H9 (cell line): Measurements from ENCODE around the gene TPM3. TPM values are rescaled to one million over a fixed set of nuclear protein-coding genes. Genes with fewer than 3 reads are reported as not detected.

Experiments
- DNase-seq: peaks from one replicate; pipeline ENCODE4 v3.0.0-alpha.2; 2017
- H2AFZ ChIP-seq: one replicate; pipeline ENCODE4 v1.6.1; 2013; ENCODE audit warnings: mild to moderate bottlenecking, low read length, control low read depth, moderate library complexity
- H2AK5ac ChIP-seq: 2 replicates; pipeline ENCODE4 v1.6.1; 2013; ENCODE audit warnings: low read length, control low read depth, mixed read lengths; ENCODE audit not compliant: insufficient read length
- H2BK120ac ChIP-seq: one replicate; pipeline ENCODE4 v1.6.1; 2013; ENCODE audit warnings: low read depth, mild to moderate bottlenecking, low read length, control low read depth, inconsistent platforms; ENCODE audit not compliant: poor library complexity, severe bottlenecking
- H2BK12ac ChIP-seq: 2 replicates; pipeline ENCODE4 v1.6.1; 2013; ENCODE audit warnings: low read length, control low read depth, mixed read lengths, low read depth; ENCODE audit not compliant: insufficient read length
- H2BK15ac ChIP-seq: 2 replicates; pipeline ENCODE4 v1.6.1; 2013; ENCODE audit warnings: low read depth, low read length, control low read depth
- H2BK20ac ChIP-seq: one replicate; pipeline ENCODE4 v1.6.1; 2013; ENCODE audit warnings: low read depth, mild to moderate bottlenecking, low read length, control low read depth, inconsistent platforms; ENCODE audit not compliant: poor library complexity, severe bottlenecking
- H2BK5ac ChIP-seq: 2 replicates; pipeline ENCODE4 v1.6.1; 2013; ENCODE audit warnings: low read length, control low read depth, mixed read lengths; ENCODE audit not compliant: insufficient read length
- H3K14ac ChIP-seq: 2 replicates; pipeline ENCODE4 v1.6.1; 2013; ENCODE audit warnings: low read length, control low read depth; ENCODE audit not compliant: insufficient read depth
- H3K18ac ChIP-seq: 2 replicates; pipeline ENCODE4 v1.6.1; 2013; ENCODE audit warnings: low read depth, mild to moderate bottlenecking, mixed read lengths, low read length, control low read depth; ENCODE audit not compliant: insufficient read length
- H3K23ac ChIP-seq: 2 replicates; pipeline ENCODE4 v1.6.1; 2013; ENCODE audit warnings: low read length, control low read depth, mixed read lengths, low read depth; ENCODE audit not compliant: insufficient read length
- H3K23me2 ChIP-seq: 2 replicates; pipeline ENCODE4 v1.6.1; 2013; ENCODE audit warnings: low read depth, mild to moderate bottlenecking, mixed read lengths, low read length, control low read depth; ENCODE audit not compliant: insufficient read length, poor library complexity, severe bottlenecking
- H3K27ac ChIP-seq: 2 replicates; pipeline ENCODE4 v1.5.1; 2013; ENCODE audit warnings: low read length, control low read depth, mixed read lengths, low read depth; ENCODE audit not compliant: insufficient read length
- H3K27me3 ChIP-seq: 2 replicates; pipeline ENCODE4 v1.6.1; 2013; ENCODE audit warnings: low read length, control low read depth, inconsistent platforms; ENCODE audit not compliant: insufficient read depth
- H3K4ac ChIP-seq: 2 replicates; pipeline ENCODE4 v1.6.1; 2013; ENCODE audit warnings: low read depth, mild to moderate bottlenecking, control low read depth, inconsistent platforms, low read length, moderate library complexity
- H3K4me1 ChIP-seq: 2 replicates; pipeline ENCODE4 v1.6.1; 2013; ENCODE audit warnings: low read length, control low read depth, inconsistent platforms; ENCODE audit not compliant: insufficient read depth
- H3K4me2 ChIP-seq: 2 replicates; pipeline ENCODE4 v1.6.1; 2013; ENCODE audit warnings: low read length, control low read depth, mixed read lengths; ENCODE audit not compliant: insufficient read length, insufficient read depth
- H3K56ac ChIP-seq: 2 replicates; pipeline ENCODE4 v1.6.1; 2013; ENCODE audit warnings: low read depth, mild to moderate bottlenecking, mixed read lengths, low read length, control low read depth; ENCODE audit not compliant: insufficient read length
- H3K79me1 ChIP-seq: 2 replicates; pipeline ENCODE4 v1.6.1; 2013; ENCODE audit warnings: low read depth, mild to moderate bottlenecking, moderate library complexity, low read length, control low read depth, inconsistent platforms; ENCODE audit not compliant: insufficient read depth, poor library complexity, severe bottlenecking
- H3K79me2 ChIP-seq: 2 replicates; pipeline ENCODE4 v1.6.1; 2013; ENCODE audit warnings: low read length, control low read depth, inconsistent platforms; ENCODE audit not compliant: insufficient read depth
- H3K9ac ChIP-seq: 2 replicates; pipeline ENCODE4 v1.6.1; 2013; ENCODE audit warnings: low read length, control low read depth, mixed read lengths; ENCODE audit not compliant: insufficient read length; ENCODE audit errors: extremely low read depth
- H3K9me3 ChIP-seq: one replicate; pipeline ENCODE4 v1.6.1; 2013; ENCODE audit warnings: low read depth, low read length, inconsistent platforms; ENCODE audit not compliant: control insufficient read depth
- H3T11ph ChIP-seq: one replicate; pipeline ENCODE4 v1.6.1; 2013; ENCODE audit warnings: mild to moderate bottlenecking, low read length, control low read depth, inconsistent platforms
- H4K20me1 ChIP-seq: one replicate; pipeline ENCODE4 v1.6.1; 2013; ENCODE audit not compliant: control insufficient read depth, insufficient read length, insufficient read depth
- H4K5ac ChIP-seq: 2 replicates; pipeline ENCODE4 v1.6.1; 2013; ENCODE audit warnings: low read depth, mild to moderate bottlenecking, mixed read lengths, low read length, control low read depth; ENCODE audit not compliant: insufficient read length
- H4K8ac ChIP-seq: replicated peaks from 2 replicates; pipeline ENCODE4 v1.6.1; 2013; ENCODE audit warnings: low read length, control low read depth, mixed read lengths, low read depth; ENCODE audit not compliant: insufficient read length
- H4K91ac ChIP-seq: 2 replicates; pipeline ENCODE4 v1.6.1; 2013; ENCODE audit warnings: low read depth, mild to moderate bottlenecking, moderate library complexity, mixed read lengths, low read length, control low read depth; ENCODE audit not compliant: insufficient read length
- H3K27ac Mint-ChIP-seq, 3 experiments: 2 replicates in 2 of 3; 3 replicates in 1 of 3; pipeline ENCODE4 v1.8.0; 2020 to 2021; ENCODE audit warnings: mixed read lengths in 3 of 3, mild to moderate bottlenecking in 1 of 3, moderate library complexity in 1 of 3
- H3K27me3 Mint-ChIP-seq: 2 replicates; pipeline ENCODE4 v1.8.0; 2021; ENCODE audit warnings: low read depth, mild to moderate bottlenecking, moderate library complexity, mixed read lengths
- H3K36me3 Mint-ChIP-seq, 3 experiments: 2 replicates in 2 of 3; 3 replicates in 1 of 3; pipeline ENCODE4 v1.8.0; 2020 to 2021; ENCODE audit warnings: low read depth in 3 of 3, mixed read lengths in 3 of 3; ENCODE audit not compliant: insufficient read depth in 1 of 3
- H3K4me1 Mint-ChIP-seq, 2 experiments: 2 replicates each; pipeline ENCODE4 v1.8.0; 2020; ENCODE audit warnings: mixed read lengths in 2 of 2
- H3K4me3 Mint-ChIP-seq, 2 experiments: 2 replicates in 1 of 2; 3 replicates in 1 of 2; pipeline ENCODE4 v1.8.0; 2020 to 2021; ENCODE audit warnings: mild to moderate bottlenecking in 2 of 2, mixed read lengths in 2 of 2, moderate library complexity in 1 of 2
- H3K9me3 Mint-ChIP-seq, 2 experiments: 2 replicates in 1 of 2; 3 replicates in 1 of 2; pipeline ENCODE4 v1.8.0; 2020; ENCODE audit warnings: mild to moderate bottlenecking in 2 of 2, mixed read lengths in 2 of 2, moderate library complexity in 1 of 2
- total RNA-seq: library from RNA; stranded (reverse); gene quantifications from 2 replicates; pipeline ENCODE4 v1.2.1, GENCODE V29; 2021
- TF ChIP-seq, protein P1 (sequence below): fragments of 200-600 bp; sonication (generic); conservative IDR thresholded peaks from 3 replicates; pipeline ENCODE4 v1.8.0; 2021; ENCODE audit warnings: antibody characterized with exemption, mild to moderate bottlenecking

The TPM3 gene
- total RNA-seq, 1 experiment from 2014 or later, result 508 TPM

DNA sequence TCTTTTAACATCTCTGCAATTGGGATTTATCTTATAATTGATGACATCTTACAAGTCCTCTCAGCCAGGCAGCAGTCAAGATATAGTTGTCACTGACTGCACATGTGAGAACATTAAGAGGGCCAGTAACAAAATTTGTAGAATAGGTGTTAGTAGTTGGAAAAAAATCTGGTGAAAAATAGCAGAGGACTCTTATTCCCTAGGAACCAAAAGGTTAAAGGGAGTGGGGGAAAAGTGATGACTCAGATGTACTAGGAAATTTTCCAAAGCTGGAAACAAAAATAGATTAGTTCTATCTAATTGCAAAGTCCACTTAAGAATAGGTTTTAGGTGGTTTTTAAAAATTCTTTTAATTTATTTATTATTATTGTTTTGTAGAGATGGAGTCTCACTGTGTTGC, 40.6 kb downstream of the TPM3 start:
- no peaks in the 10 kb centered on the region for H3K27me3 ChIP-seq

More for the DNA sequence above, 40.6 kb downstream of the TPM3 start:
- H2BK15ac ChIP-seq, result no peak overlapping the region
- no peaks in the 10 kb centered on the region for H3K79me2 ChIP-seq
- no peak overlapping the region for H3K27ac ChIP-seq
- H3K4me1 ChIP-seq, result no peaks in the 10 kb centered on the region
- Mint-ChIP-seq H3K27me3 (no peaks in the 10 kb centered on the region), H3K4me1 (peaks cover 9 to 11% of the 10 kb centered on the region in 2 experiments), H3K36me3 (peaks cover 1 to 7% (median 4%) of the 10 kb centered on the region in 3 experiments; a peak in 5 of 7 replicates), H3K4me3 (no peak overlapping the region), H3K27ac (no peak overlapping the region), H3K9me3 (no peaks in the 10 kb centered on the region)
- H3K4ac ChIP-seq, result no peak overlapping the region
- H3K4me2 ChIP-seq, result no peak overlapping the region
- H4K5ac ChIP-seq, result no peak overlapping the region
- no peaks in the 10 kb centered on the region for H4K20me1 ChIP-seq
- TF ChIP-seq, protein P1, sequence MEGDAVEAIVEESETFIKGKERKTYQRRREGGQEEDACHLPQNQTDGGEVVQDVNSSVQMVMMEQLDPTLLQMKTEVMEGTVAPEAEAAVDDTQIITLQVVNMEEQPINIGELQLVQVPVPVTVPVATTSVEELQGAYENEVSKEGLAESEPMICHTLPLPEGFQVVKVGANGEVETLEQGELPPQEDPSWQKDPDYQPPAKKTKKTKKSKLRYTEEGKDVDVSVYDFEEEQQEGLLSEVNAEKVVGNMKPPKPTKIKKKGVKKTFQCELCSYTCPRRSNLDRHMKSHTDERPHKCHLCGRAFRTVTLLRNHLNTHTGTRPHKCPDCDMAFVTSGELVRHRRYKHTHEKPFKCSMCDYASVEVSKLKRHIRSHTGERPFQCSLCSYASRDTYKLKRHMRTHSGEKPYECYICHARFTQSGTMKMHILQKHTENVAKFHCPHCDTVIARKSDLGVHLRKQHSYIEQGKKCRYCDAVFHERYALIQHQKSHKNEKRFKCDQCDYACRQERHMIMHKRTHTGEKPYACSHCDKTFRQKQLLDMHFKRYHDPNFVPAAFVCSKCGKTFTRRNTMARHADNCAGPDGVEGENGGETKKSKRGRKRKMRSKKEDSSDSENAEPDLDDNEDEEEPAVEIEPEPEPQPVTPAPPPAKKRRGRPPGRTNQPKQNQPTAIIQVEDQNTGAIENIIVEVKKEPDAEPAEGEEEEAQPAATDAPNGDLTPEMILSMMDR, result no peak
- no peak overlapping the region for H2BK20ac ChIP-seq
- H3K18ac ChIP-seq, result no peak overlapping the region
- H3K14ac ChIP-seq, result no peak overlapping the region
- no peak overlapping the region for H2AFZ ChIP-seq
- no peaks in the 10 kb centered on the region for H3K23me2 ChIP-seq
- no peak overlapping the region for H3K23ac ChIP-seq
- no peaks in the 10 kb centered on the region for H3K9me3 ChIP-seq
- no peaks in the 10 kb centered on the region for H3K79me1 ChIP-seq
- no peak for DNase-seq
- H2BK5ac ChIP-seq, result no peak overlapping the region
- H3K9ac ChIP-seq, result no peak overlapping the region
- no peak overlapping the region for H3K56ac ChIP-seq
- H2BK120ac ChIP-seq, result no peak overlapping the region
- no peak overlapping the region for H2BK12ac ChIP-seq
- no peak overlapping the region for H2AK5ac ChIP-seq
- H3T11ph ChIP-seq, result no peak overlapping the region
- no peak overlapping the region for H4K8ac ChIP-seq
- H4K91ac ChIP-seq, result no peak overlapping the region
